ENCODE results near the gene AQP6.

Gene AQP6

DNA sequence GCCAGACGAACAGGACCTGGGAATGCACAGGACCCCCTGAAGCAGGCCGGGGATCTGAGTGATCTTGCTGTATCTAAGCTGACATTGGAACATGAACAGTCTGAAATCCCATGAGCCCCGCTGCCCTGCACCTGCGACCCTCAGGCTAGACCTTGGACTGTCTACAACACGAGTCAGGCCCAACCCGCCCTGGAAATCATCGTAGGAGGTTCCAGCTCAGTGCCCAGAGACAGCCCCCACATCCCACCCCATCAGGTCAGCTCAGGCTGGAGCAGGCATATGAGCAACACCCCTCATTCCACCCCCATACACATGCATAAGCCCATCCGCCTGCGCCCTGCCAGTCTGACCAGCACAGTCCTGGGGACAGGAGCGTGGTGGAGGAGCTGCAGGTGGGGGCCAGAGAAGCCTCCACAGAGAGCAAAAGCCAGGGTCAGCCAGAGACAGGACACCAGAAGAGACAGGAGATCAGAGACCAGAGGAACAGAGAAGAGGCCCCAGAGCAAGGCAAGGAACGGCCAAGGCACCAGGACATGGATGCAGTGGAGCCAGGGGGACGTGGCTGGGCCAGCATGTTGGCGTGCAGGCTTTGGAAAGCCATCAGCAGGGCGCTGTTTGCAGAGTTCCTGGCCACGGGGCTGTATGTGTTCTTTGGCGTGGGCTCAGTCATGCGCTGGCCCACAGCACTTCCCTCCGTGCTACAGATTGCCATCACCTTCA lies at the start of gene AQP6:
TSS of gene AQP6 (plus strand) at position 307 of the 720 bp plus-strand sequence. CDS start at position 534, 227 bp downstream.
- TF ChIP-seq CTCF (IDR thresholded peaks at IDR 0.05; ENCODE audit: insufficient read depth, low read depth, low read length, missing control alignments): no peak
- no peak for DNase-seq (ENCODE audit: low read depth)

GRCh38 chr12:49923035-49923644 lies 49.6 kb upstream of the AQP6 start:
- TF ChIP-seq CTCF (IDR thresholded peaks at IDR 0.05; ENCODE audit: insufficient read depth, low read depth, low read length, missing control alignments): no peak
- H3K4me3 ChIP-seq (ENCODE audit: low read length): no peak overlapping the region
- DNase-seq (ENCODE audit: low read depth): no peak

More for the DNA sequence above, at the start of gene AQP6:
- no peak within 1 kb of the TSS for H3K4me3 ChIP-seq (ENCODE audit: low read length)

- no peak overlapping the region for H3K4me3 ChIP-seq (ENCODE audit: low read length)
- no peak for TF ChIP-seq CTCF (IDR thresholded peaks at IDR 0.05; ENCODE audit: insufficient read depth, low read depth, low read length, missing control alignments)
- DNase-seq (ENCODE audit: low read depth): no peak
Measured at GRCh38 chr12:49923880-49924556, 48.7 kb upstream of the AQP6 start.

- H3K4me3 ChIP-seq (ENCODE audit: low read length): no peak overlapping the region
- DNase-seq (ENCODE audit: low read depth): no peak
- TF ChIP-seq CTCF (IDR thresholded peaks at IDR 0.05; ENCODE audit: insufficient read depth, low read depth, low read length, missing control alignments): no peak
Measured at GRCh38 chr12:49924628-49925246, 48.0 kb upstream of the AQP6 start.

- DNase-seq (ENCODE audit: low read depth): no peak
- no peak overlapping the region for H3K4me3 ChIP-seq (ENCODE audit: low read length)
- no peak for TF ChIP-seq CTCF (IDR thresholded peaks at IDR 0.05; ENCODE audit: insufficient read depth, low read depth, low read length, missing control alignments)
Measured at GRCh38 chr12:49925433-49926204, 47.1 kb upstream of the AQP6 start.

DNA sequence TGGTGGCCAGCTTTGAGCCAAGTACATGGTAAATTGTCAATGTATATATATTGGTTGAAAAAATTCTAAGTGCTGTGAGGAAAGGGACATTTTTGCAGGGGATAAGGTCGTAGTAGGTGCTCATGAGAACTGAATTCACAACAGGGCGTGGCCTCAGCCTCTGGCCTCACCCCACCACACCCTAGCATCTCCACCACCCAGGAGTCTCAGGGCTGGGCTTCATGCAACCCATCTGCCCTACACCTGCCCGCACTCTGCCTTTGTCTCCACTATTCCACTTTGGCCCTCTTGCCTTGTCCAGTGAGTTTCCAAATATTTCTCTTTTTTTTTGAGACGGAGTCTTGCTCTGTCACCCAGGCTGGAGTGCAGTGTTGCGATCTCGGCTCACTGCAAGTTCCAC lies 44.3 kb upstream of the AQP6 start:
- H3K4me3 ChIP-seq (ENCODE audit: low read length): no peak overlapping the region
- DNase-seq (ENCODE audit: low read depth): no peak
- TF ChIP-seq CTCF (IDR thresholded peaks at IDR 0.05; ENCODE audit: insufficient read depth, low read depth, low read length, missing control alignments): no peak

Data from epithelial cell of esophagus (primary cell).